ENCODE measurements around the gene TSPAN3. TPM values are rescaled to one million over a fixed set of nuclear protein-coding genes. Genes with fewer than 3 reads are reported as not detected.

Gene TSPAN3
- total RNA-seq: 10 to 100 TPM; 82.7 to 92.6 (median 88.2) TPM

GRCh38 chr15:77070495-77071304, at the start of gene TSPAN3:
Gene TSPAN3, minus strand, starts transcription at chr15:77071109. Its CDS starts 155 bp downstream, at chr15:77070954.
- intact Hi-C loops (cut with DNase I; ENCODE audit: low total_unique reads): no loop called here
- TF ChIP-seq CTCF (IDR thresholded peaks at IDR 0.05): no peak
- peak in 1 of 2 donors; percentile 31 for TF ChIP-seq POLR2A (IDR thresholded peaks at IDR 0.05)
- H3K4me3 ChIP-seq (ENCODE audit: low read depth, poor library complexity, severe bottlenecking): peak within 1 kb of the TSS; percentile 69
- WGBS, 2 donors: 0% methylated on average over 5 to 27 of the region's 97 CpGs
- DNase-seq (ENCODE audit: low spot score in 2 of 2): peak; percentile 83 to 98

- H3K4me3 ChIP-seq (ENCODE audit: low read depth, poor library complexity, severe bottlenecking): no peak overlapping the region
- no peak for DNase-seq (ENCODE audit: low spot score in 2 of 2)
- no peak for TF ChIP-seq POLR2A (IDR thresholded peaks at IDR 0.05)
- TF ChIP-seq CTCF (IDR thresholded peaks at IDR 0.05): no peak
- intact Hi-C loops (cut with DNase I; ENCODE audit: low total_unique reads): no loop called here
- 89 to 93% methylated on average over 4 of the region's 4 CpGs for WGBS, 2 donors
Measured at GRCh38 chr15:77120576-77120975, 49.7 kb upstream of the TSPAN3 start.

GRCh38 chr15:77119446-77119845, 48.5 kb upstream of the TSPAN3 start:
- no peak for TF ChIP-seq CTCF (IDR thresholded peaks at IDR 0.05)
- WGBS, 2 donors: 59 to 63% methylated on average over 1 of the region's 1 CpG
- no peak overlapping the region for H3K4me3 ChIP-seq (ENCODE audit: low read depth, poor library complexity, severe bottlenecking)
- intact Hi-C loops (cut with DNase I; ENCODE audit: low total_unique reads): no loop called here
- no peak for DNase-seq (ENCODE audit: low spot score in 2 of 2)

GRCh38 chr15:77118882-77119321, 48.0 kb upstream of the TSPAN3 start:
- intact Hi-C loops (cut with DNase I; ENCODE audit: low total_unique reads): no loop called here
- TF ChIP-seq CTCF (IDR thresholded peaks at IDR 0.05) (no peak), POLR2A (IDR thresholded peaks at IDR 0.05) (no peak)
- 41 to 49% methylated on average over 3 of the region's 3 CpGs for WGBS, 2 donors
- no peak overlapping the region for H3K4me3 ChIP-seq (ENCODE audit: low read depth, poor library complexity, severe bottlenecking)
- peak in 1 of 2 donors; percentile 50 for DNase-seq (ENCODE audit: low spot score in 2 of 2)

GRCh38 chr15:77115179-77115578, 44.3 kb upstream of the TSPAN3 start:
- H3K4me3 ChIP-seq (ENCODE audit: low read depth, poor library complexity, severe bottlenecking): no peak overlapping the region
- no peak for DNase-seq (ENCODE audit: low spot score in 2 of 2)
- intact Hi-C loops (cut with DNase I; ENCODE audit: low total_unique reads): no loop called here
- 93 to 95% methylated on average over 4 of the region's 4 CpGs for WGBS, 2 donors
- no peak for TF ChIP-seq POLR2A (IDR thresholded peaks at IDR 0.05)
- no peak for TF ChIP-seq CTCF (IDR thresholded peaks at IDR 0.05)
